Measurements from ENCODE around the gene FSTL3. TPM values are rescaled to one million over a fixed set of nuclear protein-coding genes. Genes with fewer than 3 reads are reported as not detected.
"Not testable (repeated sequence)": the region's sequence is repeated elsewhere in the genome, so short reads cannot be mapped to it uniquely, and the experiment has no call there.

FSTL3 gene
- polyA plus RNA-seq, 1 experiment = 21.2 TPM

GRCh38 chr19:664913-665443 lies 11.2 kb upstream of the FSTL3 start:
- no peaks in the 10 kb centered on the region for H3K27me3 ChIP-seq (ENCODE audit: control insufficient read depth, insufficient read depth, low read length)
- H3K4me3 ChIP-seq (ENCODE audit: low read depth, low read length) = peak overlapping the region; percentile 33; the same call in 1 of the 2 replicates
- peak; percentile 55 for DNase-seq (ENCODE audit: low read depth, low spot score)
- ChIA-PET POLR2A (interaction anchor here (0.6 to 0.7 kb wide), 2 partner anchors 158 to 319 kb away, joined by 4 to 5 read pairs; partner anchors contain the start of genes TPGS1 and WDR18), CTCF (interaction anchor here (0.6 to 0.7 kb wide), 2 partner anchors 69 to 257 kb away, joined by 3 read pairs; no protein-coding TSS in a partner anchor)
- peaks cover 16% of the 10 kb centered on the region for H3K9me3 ChIP-seq (ENCODE audit: control insufficient read depth, insufficient read depth, low read length)
- TF ChIP-seq CTCF (IDR thresholded peaks at IDR 0.05; ENCODE audit: low read depth, low read length) = peak; percentile 93
- H3K27ac ChIP-seq (ENCODE audit: low read depth, low read length) = no peak overlapping the region

GRCh38 chr19:666985-667573 lies 9.1 kb upstream of the FSTL3 start:
- H3K4me3 ChIP-seq (ENCODE audit: low read depth, low read length); H3K27me3 ChIP-seq (ENCODE audit: control insufficient read depth, insufficient read depth, low read length); CTCF ChIA-PET; DNase-seq (ENCODE audit: low read depth, low spot score); H3K27ac ChIP-seq (ENCODE audit: low read depth, low read length); POLR2A ChIA-PET: not testable (repeated sequence)
- peaks cover 16% of the 10 kb centered on the region for H3K9me3 ChIP-seq (ENCODE audit: control insufficient read depth, insufficient read depth, low read length)

GRCh38 chr19:668675-669434 lies 7.3 kb upstream of the FSTL3 start:
- DNase-seq (ENCODE audit: low read depth, low spot score); POLR2A ChIA-PET; H3K27ac ChIP-seq (ENCODE audit: low read depth, low read length); H3K27me3 ChIP-seq (ENCODE audit: control insufficient read depth, insufficient read depth, low read length); H3K4me3 ChIP-seq (ENCODE audit: low read depth, low read length); CTCF ChIA-PET: not testable (repeated sequence)
- H3K9me3 ChIP-seq (ENCODE audit: control insufficient read depth, insufficient read depth, low read length) = peaks cover 12% of the 10 kb centered on the region

GRCh38 chr19:670609-671075 lies 5.5 kb upstream of the FSTL3 start:
- H3K27me3 ChIP-seq (ENCODE audit: control insufficient read depth, insufficient read depth, low read length) = no peaks in the 10 kb centered on the region
- ChIA-PET CTCF (no interaction called here), POLR2A (no interaction called here)
- no peak for DNase-seq (ENCODE audit: low read depth, low spot score)
- TF ChIP-seq CTCF (IDR thresholded peaks at IDR 0.05; ENCODE audit: low read depth, low read length) = 0 out of 2 replicates have a peak, but pooled peaks have one; percentile 9
- H3K27ac ChIP-seq (ENCODE audit: low read depth, low read length) = no peak overlapping the region
- H3K9me3 ChIP-seq (ENCODE audit: control insufficient read depth, insufficient read depth, low read length) = peaks cover 12% of the 10 kb centered on the region
- H3K4me3 ChIP-seq (ENCODE audit: low read depth, low read length) = no peak overlapping the region

- Histone ChIP-seq H3K4me3 (ENCODE audit: low read depth, low read length) (no peak overlapping the region), H3K9me3 (ENCODE audit: control insufficient read depth, insufficient read depth, low read length) (no peaks in the 10 kb centered on the region; the same call in 1 of the 2 replicates), H3K27me3 (ENCODE audit: control insufficient read depth, insufficient read depth, low read length) (no peaks in the 10 kb centered on the region), H3K27ac (ENCODE audit: low read depth, low read length) (no peak overlapping the region)
- ChIA-PET CTCF (no interaction called here), POLR2A (interaction anchor here (0.9 kb wide), 1 partner anchor 11 kb away, joined by 5 read pairs; the partner anchor contains the start of gene RNF126)
- TF ChIP-seq CTCF (IDR thresholded peaks at IDR 0.05; ENCODE audit: low read depth, low read length) = no peak
- DNase-seq (ENCODE audit: low read depth, low spot score) = no peak
These were observed 1.7 kb upstream of the FSTL3 start for GRCh38 chr19:674282-675151.
